Large intestine (tissue), 3 donors: ENCODE results near the gene SUGP1. TPM values are rescaled to one million over a fixed set of nuclear protein-coding genes. Genes with fewer than 3 reads are reported as not detected.

Experiments used
- DNase-seq, 2 donors: peaks; one replicate each; pipeline versions ENCODE4 v3.0.0 to v3.0.0-alpha.2; 2013
- H3K27ac ChIP-seq: one replicate; pipeline ENCODE4 v1.5.1; 2013; ENCODE audit warnings: low read length
- H3K27me3 ChIP-seq: 2 replicates; pipeline ENCODE4 v1.6.1; 2013; ENCODE audit warnings: low read length; ENCODE audit not compliant: control insufficient read depth, insufficient read depth
- H3K36me3 ChIP-seq: 2 replicates; pipeline ENCODE4 v1.6.1; 2013; ENCODE audit warnings: low read length; ENCODE audit not compliant: control insufficient read depth, insufficient read depth
- H3K4me1 ChIP-seq: one replicate; pipeline ENCODE4 v1.6.1; 2013; ENCODE audit warnings: low read length; ENCODE audit not compliant: control insufficient read depth, insufficient read depth
- H3K4me3 ChIP-seq: one replicate; pipeline ENCODE4 v1.5.1; 2013; ENCODE audit warnings: low read length
- H3K9me3 ChIP-seq: one replicate; pipeline ENCODE4 v1.6.1; 2013; ENCODE audit warnings: mild to moderate bottlenecking, low read depth, low read length, moderate library complexity; ENCODE audit not compliant: control insufficient read depth
- WGBS: methylation state at CpG from one replicate; pipeline ENCODE4 v1.1.5; 2013; ENCODE audit warnings: low lambda C conversion rate; ENCODE audit not compliant: insufficient coverage; 5-methylcytosine and 5-hydroxymethylcytosine counted together
- polyA plus RNA-seq: library from polyadenylated mRNA; unstranded; fragments of 120-200 nt; gene quantifications from one replicate; pipeline ENCODE4 v1.2.1, GENCODE V29; 2013

The SUGP1 gene
- polyA plus RNA-seq, 1 donor: 38.3 TPM

GRCh38 chr19:19303411-19303810, 16.9 kb downstream of the SUGP1 start:
- Histone ChIP-seq H3K27ac (no peak overlapping the region), H3K27me3 (no peaks in the 10 kb centered on the region), H3K4me3 (no peak overlapping the region), H3K36me3 (peaks cover 77% of the 10 kb centered on the region), H3K4me1 (no peaks in the 10 kb centered on the region), H3K9me3 (no peaks in the 10 kb centered on the region)
- DNase-seq: no peak
- no CpG with 5 or more reads among the region's 14 CpGs for WGBS

- no peaks in the 10 kb centered on the region for H3K4me1 ChIP-seq
Observed at GRCh38 chr19:19300613-19301012, 19.7 kb downstream of the SUGP1 start.

GRCh38 chr19:19297759-19298158, 22.6 kb downstream of the SUGP1 start:
- Histone ChIP-seq H3K9me3 (no peaks in the 10 kb centered on the region), H3K4me3 (no peak overlapping the region), H3K27ac (no peak overlapping the region), H3K27me3 (no peaks in the 10 kb centered on the region), H3K36me3 (peaks cover 65% of the 10 kb centered on the region), H3K4me1 (no peaks in the 10 kb centered on the region)
- WGBS: no CpG with 5 or more reads among the region's 9 CpGs
- no peak for DNase-seq

More at GRCh38 chr19:19300613-19301012, 19.7 kb downstream of the SUGP1 start:
- Histone ChIP-seq H3K4me3 (no peak overlapping the region), H3K36me3 (peaks cover 73% of the 10 kb centered on the region), H3K9me3 (no peaks in the 10 kb centered on the region), H3K27ac (no peak overlapping the region), H3K27me3 (no peaks in the 10 kb centered on the region)
- no CpG with 5 or more reads among the region's 12 CpGs for WGBS
- no peak for DNase-seq

- no CpG with 5 or more reads among the region's 19 CpGs for WGBS
- Histone ChIP-seq H3K9me3 (no peaks in the 10 kb centered on the region), H3K27ac (no peak overlapping the region), H3K27me3 (no peaks in the 10 kb centered on the region), H3K36me3 (peaks cover 67% of the 10 kb centered on the region), H3K4me3 (no peak overlapping the region), H3K4me1 (no peaks in the 10 kb centered on the region)
- DNase-seq: no peak
Observed at GRCh38 chr19:19296953-19297689, 23.2 kb downstream of the SUGP1 start.

GRCh38 chr19:19294914-19295313, 25.4 kb downstream of the SUGP1 start:
- no peaks in the 10 kb centered on the region for H3K4me1 ChIP-seq
- DNase-seq: no peak
- peaks cover 51% of the 10 kb centered on the region for H3K36me3 ChIP-seq
- H3K27ac ChIP-seq: no peak overlapping the region
- no peaks in the 10 kb centered on the region for H3K27me3 ChIP-seq
- H3K9me3 ChIP-seq: no peaks in the 10 kb centered on the region
- 93% methylated on average over 2 of the region's 4 CpGs for WGBS
- H3K4me3 ChIP-seq: no peak overlapping the region

- Histone ChIP-seq H3K4me1 (no peaks in the 10 kb centered on the region), H3K4me3 (no peak overlapping the region), H3K27me3 (no peaks in the 10 kb centered on the region), H3K9me3 (no peaks in the 10 kb centered on the region), H3K27ac (no peak overlapping the region), H3K36me3 (peaks cover 58% of the 10 kb centered on the region)
- DNase-seq: no peak
- 100% methylated on average over 2 of the region's 5 CpGs for WGBS
Observed at GRCh38 chr19:19292607-19293006, 27.7 kb downstream of the SUGP1 start.

GRCh38 chr19:19285686-19286085, 34.6 kb downstream of the SUGP1 start:
- Histone ChIP-seq H3K4me1 (no peaks in the 10 kb centered on the region), H3K27ac (no peak overlapping the region), H3K27me3 (no peaks in the 10 kb centered on the region), H3K9me3 (peaks cover 4% of the 10 kb centered on the region), H3K4me3 (no peak overlapping the region), H3K36me3 (peaks cover 56% of the 10 kb centered on the region)
- 67% methylated on average over 1 of the region's 10 CpGs for WGBS
- no peak for DNase-seq

GRCh38 chr19:19280561-19280960, 39.7 kb downstream of the SUGP1 start:
- Histone ChIP-seq H3K4me3 (no peak overlapping the region), H3K27ac (no peak overlapping the region), H3K36me3 (peaks cover 73% of the 10 kb centered on the region), H3K9me3 (peaks cover 4% of the 10 kb centered on the region), H3K4me1 (peaks cover 3% of the 10 kb centered on the region), H3K27me3 (no peaks in the 10 kb centered on the region)
- no peak for DNase-seq
- WGBS: no CpG with 5 or more reads among the region's 16 CpGs

- peaks cover 10% of the 10 kb centered on the region for H3K4me1 ChIP-seq
- H3K4me3 ChIP-seq: no peak overlapping the region
- H3K27ac ChIP-seq: no peak overlapping the region
- WGBS: no CpG with 5 or more reads among the region's 16 CpGs
- H3K27me3 ChIP-seq: no peaks in the 10 kb centered on the region
- peaks cover 74% of the 10 kb centered on the region for H3K36me3 ChIP-seq
- DNase-seq: no peak
- H3K9me3 ChIP-seq: peaks cover 4% of the 10 kb centered on the region
Observed at GRCh38 chr19:19279853-19280252, 40.5 kb downstream of the SUGP1 start.

- WGBS: no CpG with 5 or more reads among the region's 19 CpGs
- Histone ChIP-seq H3K4me3 (no peak overlapping the region), H3K36me3 (peaks cover 69% of the 10 kb centered on the region), H3K27me3 (no peaks in the 10 kb centered on the region), H3K4me1 (peaks cover 17% of the 10 kb centered on the region), H3K9me3 (no peaks in the 10 kb centered on the region), H3K27ac (no peak overlapping the region)
- DNase-seq: no peak
Observed at GRCh38 chr19:19279062-19279612, 41.2 kb downstream of the SUGP1 start.

- Histone ChIP-seq H3K9me3 (no peaks in the 10 kb centered on the region), H3K27ac (no peak overlapping the region), H3K4me3 (no peak overlapping the region), H3K4me1 (peaks cover 25% of the 10 kb centered on the region), H3K36me3 (peaks cover 62% of the 10 kb centered on the region), H3K27me3 (no peaks in the 10 kb centered on the region)
- no CpG with 5 or more reads among the region's 7 CpGs for WGBS
- DNase-seq: no peak
Observed at GRCh38 chr19:19278315-19278714, 42.0 kb downstream of the SUGP1 start.
